GM19324 (cell line): ENCODE data around the gene MRPL24.

Experiments
- ATAC-seq: cut with Tn5 transposase; IDR thresholded peaks from one replicate; pipeline ENCODE4 v1.9.1; 2021; ENCODE audit warnings: mild to moderate bottlenecking, moderate library complexity; ENCODE audit not compliant: unreplicated experiment, low FRiP score

Gene MRPL24

DNA sequence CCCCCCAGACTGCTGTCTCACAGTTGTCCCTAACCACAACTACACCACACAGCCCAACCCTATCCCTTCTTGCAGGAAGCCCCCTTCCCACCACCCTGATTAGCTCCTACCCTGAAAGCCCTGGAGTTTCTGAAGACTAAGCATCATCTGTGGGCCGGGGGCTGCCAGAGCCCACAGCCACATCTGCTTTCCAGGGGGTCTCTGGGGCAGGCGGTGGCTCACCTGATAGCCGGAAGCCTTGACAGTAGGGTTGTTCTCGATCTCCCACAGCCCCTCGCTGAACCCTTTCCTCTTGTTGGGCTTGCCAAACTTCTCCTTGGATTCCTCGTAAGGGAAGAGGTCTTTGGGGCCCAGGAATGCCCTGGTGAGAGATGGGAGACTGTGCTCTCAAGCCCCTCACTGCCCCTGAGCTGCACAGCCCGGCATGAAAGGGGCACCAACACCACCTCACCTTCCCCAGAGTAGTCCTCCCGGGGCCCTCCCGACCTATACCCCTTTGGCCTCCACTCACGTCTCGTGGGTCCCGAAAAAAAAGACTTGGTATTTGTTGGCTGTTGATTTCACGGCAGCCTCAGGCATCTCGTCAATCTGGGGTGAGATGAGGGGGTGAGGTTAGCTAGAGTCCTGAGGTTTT lies 4.0 kb upstream of the MRPL24 start:
- ATAC-seq: no peak

DNA sequence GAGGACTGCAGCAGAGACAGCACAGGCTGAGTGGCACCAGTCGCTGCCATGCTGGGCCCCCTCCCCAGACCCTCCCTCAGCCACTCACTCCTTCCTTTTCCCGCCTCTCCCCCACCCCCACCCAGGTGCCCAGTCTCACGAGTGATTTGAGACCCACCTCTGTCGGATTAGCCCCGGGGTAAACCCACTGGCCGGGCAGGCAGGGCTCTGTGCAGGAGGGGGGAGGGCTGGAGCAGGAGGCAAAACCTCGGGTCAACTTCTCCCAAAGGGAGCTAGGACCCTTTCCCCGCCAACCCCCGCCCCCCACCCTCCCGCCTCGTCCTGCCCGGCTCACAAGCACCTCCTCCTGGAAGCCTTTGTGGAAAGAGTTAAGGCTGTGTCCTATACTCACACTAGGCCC lies 3.5 kb upstream of the MRPL24 start:
- ATAC-seq: no peak

DNA sequence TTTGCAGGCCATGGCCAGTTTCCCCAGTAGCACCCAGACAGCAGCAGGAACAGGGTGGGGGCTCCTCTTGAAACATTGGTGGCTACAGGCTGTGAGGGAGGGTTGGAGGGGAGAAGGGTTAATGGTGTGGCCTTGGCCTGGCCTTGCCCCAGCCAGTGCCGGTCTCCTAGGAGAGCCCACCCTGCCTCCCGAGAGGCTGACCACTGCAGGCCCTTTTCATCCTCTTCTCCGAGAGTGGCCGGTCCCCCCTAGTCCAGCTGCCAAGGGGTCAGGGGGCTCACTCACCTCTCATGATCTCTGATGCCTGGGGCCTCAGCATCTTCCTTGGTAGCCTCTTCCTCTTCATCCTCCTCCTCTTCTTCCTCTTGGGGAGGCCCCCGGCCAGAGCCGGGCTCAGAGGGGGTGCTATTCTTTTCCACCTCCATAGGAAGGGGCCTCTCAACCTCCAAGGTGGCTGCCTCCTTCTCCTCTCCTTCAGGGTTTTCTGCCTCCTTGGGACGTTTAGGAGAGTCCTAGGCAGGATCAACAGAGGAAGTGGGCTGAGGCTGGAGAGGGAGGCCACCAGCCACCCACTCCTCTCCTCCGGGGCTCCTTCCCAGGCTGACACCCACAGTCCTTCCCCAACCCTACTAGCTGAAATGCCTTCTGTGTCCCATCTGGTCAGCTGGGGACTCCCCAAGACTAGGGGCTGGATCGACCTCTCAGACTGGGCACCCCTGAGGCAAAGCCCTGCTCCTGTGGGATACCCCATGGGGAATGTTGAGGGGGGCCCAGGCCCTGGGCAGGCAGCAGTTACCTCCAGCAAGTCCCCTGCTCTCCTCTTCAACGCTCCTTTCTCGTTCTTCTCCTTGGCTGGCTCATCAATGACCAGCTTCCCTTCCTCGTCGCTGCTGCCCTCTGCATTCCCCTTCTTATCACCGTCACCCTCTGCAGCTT lies 2.7 kb upstream of the MRPL24 start:
- ATAC-seq: no peak

DNA sequence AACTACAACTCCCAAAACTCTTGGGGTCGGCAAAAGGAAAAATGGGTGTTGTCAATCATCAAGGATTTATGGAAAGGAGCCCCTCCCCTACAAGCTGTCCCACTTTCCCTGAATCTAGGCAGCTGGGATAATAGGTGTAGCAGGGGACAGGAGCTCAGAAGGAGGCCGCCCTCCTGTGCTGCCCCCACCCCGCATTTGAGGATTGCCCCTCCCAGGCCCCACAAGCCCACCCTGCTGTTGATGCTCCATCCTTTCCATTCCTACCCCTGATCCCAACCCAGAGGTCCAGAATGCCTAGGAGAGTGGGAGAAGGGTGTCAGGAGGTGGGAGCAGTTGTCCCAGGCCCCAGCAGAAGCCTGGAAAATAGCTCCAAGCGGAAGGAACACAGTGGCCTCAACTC lies 1.9 kb upstream of the MRPL24 start:
- ATAC-seq: no peak

DNA sequence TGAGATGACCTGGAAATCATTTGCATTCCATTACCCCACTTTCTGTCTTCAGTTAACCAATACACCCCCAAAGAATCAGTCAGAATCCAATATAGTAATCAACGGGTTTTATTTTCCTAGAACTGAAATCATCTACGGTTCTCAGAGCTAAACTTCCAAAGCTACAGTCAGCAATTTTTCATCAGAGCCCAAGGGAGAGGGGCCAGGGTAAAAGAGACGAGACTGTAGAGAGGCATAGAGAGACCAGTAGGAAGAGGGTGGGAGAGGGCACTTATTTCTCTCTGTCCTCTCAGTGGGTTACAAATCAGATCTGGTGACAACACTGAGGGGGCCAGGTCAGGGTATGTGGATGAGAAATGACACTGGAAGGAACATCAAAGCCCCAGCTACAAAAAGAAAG lies 1.1 kb upstream of the MRPL24 start:
- no peak for ATAC-seq

DNA sequence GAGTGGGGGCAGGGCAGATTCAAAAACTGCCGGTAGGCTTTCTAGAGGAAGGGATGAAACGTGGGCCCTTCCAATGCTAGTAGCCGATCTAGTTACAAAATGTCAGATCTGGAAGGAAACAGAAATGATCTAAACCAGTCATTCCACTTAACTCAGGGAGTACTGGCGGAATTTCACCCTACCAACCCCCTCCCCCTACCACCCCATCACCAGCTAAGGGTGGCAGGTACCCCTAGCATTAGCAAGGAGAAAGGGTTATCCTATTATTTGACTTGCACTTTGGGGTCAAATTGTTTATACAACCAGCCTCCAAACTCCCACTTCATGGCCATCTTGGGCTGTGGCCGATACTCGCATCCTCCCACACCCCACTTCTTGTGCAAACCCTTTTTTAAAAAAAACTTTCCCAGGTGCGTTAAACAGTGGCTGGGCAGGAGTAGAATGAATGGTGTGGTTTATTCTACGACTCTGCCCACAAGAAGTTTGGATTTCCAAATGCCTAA lies 644 bp upstream of the MRPL24 start:
- ATAC-seq: peak; percentile 1

DNA sequence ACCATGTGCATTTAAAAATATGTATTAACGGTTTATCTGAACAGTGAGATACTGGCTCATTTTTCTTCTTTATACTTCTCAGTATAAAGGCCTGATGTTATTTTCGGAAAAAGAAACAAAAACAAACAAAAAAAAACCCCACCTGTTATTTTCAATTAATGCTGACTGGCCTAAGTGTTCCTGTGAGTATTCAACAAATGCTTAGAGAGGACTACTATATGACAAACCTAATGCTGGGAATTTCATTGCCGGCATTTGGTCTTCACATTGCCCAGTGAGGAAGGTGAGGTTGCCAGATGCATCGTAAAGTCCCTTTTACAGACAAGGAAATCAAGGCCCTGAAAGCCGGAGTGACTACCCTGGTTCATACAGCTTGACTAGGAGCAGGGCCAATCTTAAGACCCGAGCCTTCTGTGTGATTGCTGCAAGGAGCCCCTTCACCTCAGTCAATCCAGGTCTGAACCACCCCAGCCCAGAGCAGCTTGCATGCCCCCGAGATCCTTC lies 599 bp downstream of the MRPL24 start:
- ATAC-seq: no peak

DNA sequence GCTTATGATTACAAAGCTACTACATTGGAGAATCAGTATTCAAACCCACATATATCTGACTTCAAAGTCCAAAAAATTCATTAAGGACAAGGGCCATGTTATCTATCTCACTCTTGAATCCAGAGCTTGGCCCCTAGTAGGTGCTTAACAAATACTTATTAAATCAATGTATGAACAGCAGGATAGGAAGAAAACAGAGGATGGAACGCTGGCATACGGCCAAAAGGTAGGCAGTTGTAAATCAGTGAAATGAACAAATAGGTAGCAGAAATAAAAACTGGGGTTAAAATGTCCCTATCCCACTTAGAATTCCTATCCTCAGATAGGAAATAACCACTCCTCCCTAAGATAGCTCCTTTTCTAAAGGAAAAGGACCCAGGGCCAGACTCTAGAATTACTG lies 2.0 kb downstream of the MRPL24 start:
- no peak for ATAC-seq

DNA sequence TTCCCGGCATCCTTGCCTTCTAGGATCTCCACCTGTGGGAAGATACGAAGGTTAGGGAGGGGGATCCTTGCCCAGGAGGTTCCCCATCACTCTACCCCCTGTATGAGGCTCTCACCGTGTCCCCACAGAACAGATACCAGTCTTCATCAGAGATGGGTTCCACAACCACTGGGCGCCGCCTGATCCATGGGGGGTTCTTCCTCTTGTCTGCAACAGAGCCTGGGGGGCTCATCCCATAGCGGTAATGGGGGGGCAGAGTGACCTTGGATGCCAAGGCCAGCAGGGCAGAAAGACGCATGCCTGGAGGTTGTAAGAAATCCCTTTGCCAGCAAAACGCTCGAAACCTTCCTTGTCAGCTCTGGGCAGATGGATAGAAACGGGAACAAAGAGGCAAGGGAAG lies 2.5 kb downstream of the MRPL24 start:
- no peak for ATAC-seq

DNA sequence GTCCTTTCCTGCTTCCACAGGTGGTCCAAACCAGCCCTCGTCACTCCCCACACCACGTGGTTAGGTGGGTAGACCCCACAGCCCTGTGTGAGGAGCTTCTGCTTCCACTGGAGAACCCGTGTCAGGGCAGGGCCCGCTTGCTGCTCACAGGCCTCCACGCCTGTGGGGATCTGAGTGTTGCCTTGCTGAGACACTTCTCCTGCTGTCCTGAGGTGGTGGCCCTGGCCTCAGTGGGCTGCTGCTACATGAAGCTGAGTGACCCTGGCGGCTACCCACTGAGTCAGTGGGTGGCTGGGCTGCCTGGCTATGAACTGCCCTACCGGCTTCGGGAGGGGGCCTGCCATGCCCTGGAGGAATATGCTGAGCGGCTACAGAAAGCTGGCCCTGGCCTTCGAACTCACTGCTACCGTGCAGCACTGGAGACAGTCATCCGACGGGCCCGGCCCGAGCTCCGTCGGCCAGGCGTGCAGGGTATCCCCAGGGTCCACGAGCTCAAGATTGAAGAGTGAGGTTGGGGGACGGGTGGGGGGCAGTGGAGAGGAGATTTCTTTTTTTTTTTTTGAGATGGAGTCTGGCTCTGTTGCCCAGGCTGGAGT lies 6.8 kb downstream of the MRPL24 start:
- no peak for ATAC-seq

DNA sequence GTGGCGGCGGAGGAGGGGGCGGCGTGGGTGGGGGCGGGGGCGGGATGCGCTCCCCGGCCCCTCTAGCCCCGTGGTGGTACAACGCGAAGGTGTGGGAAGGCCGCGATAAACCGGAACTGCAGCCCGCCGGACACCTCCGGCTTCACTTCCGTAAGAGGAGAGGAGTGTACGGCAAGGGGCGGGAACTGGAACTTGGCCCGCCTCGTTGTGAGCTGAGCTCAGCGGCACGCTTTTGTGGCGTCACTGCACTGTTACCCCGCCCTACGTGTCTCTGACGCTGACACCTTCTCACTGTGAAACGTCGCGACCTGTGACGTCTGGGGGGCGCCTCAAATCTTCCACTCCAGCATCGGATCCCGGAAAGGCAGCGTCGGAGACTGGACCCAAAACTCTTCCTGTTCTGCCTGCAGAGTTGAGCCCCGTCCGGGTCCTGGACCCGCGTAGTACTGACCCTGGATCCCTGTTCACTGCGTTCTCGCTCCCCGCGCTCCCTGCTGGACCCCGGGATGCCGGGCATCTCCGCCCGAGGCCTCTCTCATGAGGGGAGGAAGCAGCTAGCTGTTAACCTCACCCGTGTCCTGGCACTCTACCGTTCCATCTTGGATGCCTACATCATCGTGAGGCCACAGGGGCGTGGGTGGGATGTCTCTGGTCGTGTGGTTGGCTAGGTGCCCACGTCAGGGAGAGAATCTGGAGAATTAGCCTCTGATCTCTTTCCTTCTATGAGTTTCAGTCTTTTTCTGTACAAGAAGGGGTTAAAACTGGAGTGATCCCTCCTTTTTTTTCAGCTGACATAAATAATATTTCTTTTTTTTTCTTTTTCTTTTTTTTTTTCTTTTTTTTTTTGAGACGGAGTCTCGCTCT lies 12.1 kb downstream of the MRPL24 start, which contains the start of gene ISG20L2:
Gene ISG20L2 (minus strand): TSS at position 168 of the 864 bp plus-strand sequence. CDS start 1,114 bp downstream, outside the sequence.
- ATAC-seq: peak; percentile 89

DNA sequence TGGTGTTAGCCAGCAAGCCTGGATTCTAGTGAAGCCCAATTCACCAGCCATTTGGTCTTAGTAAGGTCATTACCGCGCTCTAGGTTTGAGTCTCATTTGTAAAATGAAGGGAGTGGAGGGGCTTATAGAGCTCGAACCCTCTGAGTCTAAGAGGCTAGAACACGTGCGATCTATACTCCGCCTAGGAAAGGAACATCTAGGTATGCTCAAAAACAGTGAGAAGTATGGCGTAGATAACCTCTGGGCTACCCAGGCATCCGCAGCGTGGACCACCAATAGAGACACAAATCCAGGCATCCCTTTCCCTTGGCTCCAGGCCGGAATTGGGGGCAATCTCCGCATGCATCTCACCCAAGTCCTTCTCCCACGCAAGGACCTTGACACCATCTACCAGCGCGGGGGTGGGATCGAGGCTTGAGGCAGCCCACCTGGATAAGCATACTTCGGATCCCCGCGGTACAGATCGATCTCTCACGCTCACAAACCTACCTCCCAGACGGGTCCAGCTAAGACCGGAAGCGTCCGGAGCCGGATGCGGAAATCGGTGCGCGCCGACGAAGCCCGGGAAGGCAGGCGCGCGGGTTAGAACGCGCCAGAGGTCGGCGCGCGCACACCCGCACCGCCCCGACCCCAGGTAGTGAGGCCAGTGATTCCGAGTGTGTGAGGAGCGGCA lies 12.8 kb downstream of the MRPL24 start, which contains the start of gene METTL25B:
Gene METTL25B (plus strand): TSS at position 544 of the 673 bp plus-strand sequence. CDS start 636 bp downstream, outside the sequence.
- peak; percentile 74 for ATAC-seq

DNA sequence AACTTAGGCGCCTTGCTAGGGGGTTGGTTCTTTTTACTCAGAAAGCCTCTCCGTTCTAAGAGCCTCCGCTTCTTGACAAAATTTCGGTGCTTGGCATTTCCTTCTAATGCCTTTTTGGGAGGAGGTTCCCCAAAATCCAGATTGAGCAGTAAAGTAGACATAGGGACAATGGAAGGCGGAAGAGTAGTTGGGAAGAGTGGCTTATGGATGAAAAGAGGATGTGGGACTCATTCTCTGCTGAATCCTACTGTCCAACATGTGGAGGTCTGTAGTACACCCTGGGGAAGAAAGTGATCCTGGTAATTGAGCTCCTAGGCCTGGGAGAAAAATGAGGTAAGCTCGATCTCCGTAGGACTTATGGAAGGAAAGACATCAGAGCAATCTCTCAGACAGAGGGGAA lies 13.4 kb downstream of the MRPL24 start:
- no peak for ATAC-seq

DNA sequence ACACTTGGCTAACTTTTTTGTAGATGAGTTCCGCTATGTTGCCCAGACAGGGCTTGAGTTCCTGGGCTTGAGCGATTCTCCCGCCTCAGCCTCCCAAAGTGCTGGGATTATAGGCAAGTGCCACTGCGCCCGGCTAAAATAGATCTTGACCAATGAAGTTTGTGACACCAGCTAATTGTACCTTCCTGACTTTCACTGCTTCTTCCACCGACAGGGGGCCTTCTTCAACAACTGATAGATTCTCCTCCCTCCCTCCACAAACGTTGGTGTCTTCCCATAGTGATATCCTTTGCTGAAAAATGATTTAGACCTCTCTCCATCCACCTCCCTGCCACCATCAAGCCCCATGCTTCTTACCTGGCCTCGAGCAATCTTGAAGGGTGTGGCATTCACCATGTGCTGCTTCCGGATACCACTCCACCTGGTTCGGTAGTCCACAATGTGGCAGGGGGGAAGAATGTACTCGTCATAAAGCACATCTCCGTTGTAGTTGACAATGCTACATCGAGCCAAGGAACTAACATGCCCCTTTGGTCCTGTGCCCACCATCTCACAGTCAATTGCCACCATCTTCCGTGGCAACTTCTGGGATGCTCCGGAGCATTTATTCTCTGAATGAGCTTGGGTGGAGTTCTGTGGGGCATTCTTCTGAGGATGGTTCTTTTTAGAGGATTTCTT lies 14.2 kb downstream of the MRPL24 start:
- no peak for ATAC-seq

DNA sequence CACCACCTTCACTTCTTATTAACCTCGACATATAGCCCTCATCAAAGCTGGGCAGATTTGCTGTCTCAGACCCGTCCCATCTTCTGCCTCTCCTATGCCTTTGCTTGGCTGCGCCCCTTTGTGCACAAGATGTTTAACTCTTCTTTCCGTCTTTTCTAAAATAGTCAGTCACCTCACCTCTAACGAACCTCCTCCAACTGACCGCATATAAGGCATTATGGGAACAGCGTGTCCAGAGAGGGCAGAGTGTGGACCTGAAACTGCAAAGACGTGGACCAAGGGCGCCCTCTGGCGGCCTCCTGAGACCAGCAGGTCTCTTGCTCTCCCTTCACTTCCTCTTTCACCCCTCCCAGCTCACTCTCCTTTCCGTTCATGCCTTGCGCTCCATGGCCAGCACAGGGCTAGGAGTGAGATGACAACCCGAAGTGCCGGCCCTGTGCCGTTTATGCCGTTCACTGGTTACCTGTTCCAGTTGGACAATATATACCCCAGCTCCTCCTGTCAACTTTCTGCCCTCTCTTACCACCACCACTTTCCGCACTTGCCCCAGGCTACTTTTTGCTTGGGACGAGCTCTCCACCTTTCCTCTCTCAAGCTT lies 15.1 kb downstream of the MRPL24 start:
- peak; percentile 26 for ATAC-seq

DNA sequence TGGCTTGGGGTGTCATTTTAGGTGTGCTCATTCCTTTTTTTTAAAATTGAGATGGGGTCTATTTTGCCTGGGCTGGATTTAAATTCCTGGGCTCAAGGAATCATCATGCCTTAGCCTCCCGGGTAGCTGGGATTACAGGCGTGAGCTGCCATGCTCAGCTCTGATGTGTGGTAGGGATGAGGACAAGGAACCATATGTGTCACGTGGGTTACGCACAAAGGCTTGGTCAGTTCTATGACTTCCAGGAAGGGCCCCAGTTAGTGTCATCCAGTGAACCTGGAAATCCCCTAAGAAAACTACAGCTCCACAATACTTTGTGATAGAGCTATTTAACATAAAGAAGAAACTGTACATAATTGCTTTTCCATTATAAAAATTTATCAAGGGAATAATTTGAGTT lies 19.4 kb downstream of the MRPL24 start:
- ATAC-seq: no peak

DNA sequence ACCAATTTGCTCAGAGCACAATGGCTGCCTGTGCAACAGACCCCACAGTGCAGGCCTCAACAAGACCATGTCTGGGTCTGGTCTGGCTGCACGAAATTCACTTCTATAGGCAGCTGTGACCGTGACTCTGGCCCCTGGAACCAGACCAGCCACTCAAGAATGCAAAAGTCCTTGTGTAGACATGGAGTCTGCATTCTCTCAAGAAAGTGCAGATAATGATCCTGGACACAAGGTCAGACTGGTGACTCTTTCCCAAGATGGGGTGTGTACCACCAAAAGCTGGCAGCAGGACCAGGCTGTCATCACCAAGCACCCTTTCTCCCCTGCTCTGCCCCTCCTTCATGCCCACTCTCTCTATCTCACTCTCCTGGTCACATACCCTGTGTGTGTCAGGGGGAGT lies 19.8 kb downstream of the MRPL24 start:
- no peak for ATAC-seq

DNA sequence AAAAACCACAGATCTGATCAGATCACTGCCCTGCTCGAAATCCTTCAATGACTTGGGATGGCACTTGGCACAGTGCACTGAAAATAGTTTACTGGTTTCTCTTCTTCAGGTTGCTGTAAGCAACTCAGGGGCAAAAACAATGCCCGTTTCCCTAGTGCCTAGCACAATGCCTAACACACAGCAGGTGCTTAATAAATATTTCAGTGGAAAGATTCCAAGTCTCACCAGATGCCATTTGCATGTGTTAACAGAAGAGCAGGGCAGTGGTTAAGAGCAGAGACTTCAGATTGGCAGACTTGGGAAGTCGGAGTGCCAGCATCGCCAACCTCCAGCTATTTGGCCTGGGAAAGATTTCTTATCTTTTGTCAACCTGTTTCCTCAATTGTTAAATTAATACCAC lies 23.5 kb downstream of the MRPL24 start:
- ATAC-seq: no peak
